ENCODE measurements around the gene CST9.

DNA sequence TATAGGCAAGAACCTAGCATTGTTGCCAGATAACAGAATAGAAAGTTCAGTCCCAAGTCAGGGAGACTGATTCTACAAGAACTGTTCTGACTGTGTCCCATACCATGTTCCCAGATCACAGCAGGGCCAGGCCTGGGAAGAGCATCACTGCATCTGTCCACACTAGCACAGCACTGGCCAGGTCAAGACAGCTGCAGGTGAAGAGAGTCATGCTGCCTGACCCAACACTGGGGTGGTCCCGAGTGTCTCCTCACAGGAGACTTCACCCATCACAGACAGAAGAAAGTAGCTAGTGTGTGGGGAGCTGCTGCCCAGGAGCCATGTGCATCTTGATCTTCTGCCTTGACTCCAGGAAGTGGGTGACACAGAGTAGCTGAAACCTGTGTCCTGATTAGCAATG, 36.1 kb downstream of the CST9 start:
- TF ChIP-seq, protein P1, sequence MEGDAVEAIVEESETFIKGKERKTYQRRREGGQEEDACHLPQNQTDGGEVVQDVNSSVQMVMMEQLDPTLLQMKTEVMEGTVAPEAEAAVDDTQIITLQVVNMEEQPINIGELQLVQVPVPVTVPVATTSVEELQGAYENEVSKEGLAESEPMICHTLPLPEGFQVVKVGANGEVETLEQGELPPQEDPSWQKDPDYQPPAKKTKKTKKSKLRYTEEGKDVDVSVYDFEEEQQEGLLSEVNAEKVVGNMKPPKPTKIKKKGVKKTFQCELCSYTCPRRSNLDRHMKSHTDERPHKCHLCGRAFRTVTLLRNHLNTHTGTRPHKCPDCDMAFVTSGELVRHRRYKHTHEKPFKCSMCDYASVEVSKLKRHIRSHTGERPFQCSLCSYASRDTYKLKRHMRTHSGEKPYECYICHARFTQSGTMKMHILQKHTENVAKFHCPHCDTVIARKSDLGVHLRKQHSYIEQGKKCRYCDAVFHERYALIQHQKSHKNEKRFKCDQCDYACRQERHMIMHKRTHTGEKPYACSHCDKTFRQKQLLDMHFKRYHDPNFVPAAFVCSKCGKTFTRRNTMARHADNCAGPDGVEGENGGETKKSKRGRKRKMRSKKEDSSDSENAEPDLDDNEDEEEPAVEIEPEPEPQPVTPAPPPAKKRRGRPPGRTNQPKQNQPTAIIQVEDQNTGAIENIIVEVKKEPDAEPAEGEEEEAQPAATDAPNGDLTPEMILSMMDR (IDR thresholded peaks at IDR 0.05; ENCODE audit: low read length): no peak
- TF ChIP-seq EZH2 (IDR thresholded peaks at IDR 0.05; ENCODE audit: borderline replicate concordance, low read length): no peak

Data from OCI-LY1 (cell line).